Measurements from ENCODE around the gene NDOR1. TPM values are rescaled to one million over a fixed set of nuclear protein-coding genes. Genes with fewer than 3 reads are reported as not detected.

NDOR1 gene
- total RNA-seq, 3 donors from 2014 or later (not counting 1 experiment from before 2014, with no cell fraction given): 31.1 to 36.0 (median 31.9) TPM

GRCh38 chr9:137253717-137254623 lies 48.5 kb downstream of the NDOR1 start:
- H3K27me3 Mint-ChIP-seq (ENCODE audit: low read depth in 2 of 2): no peaks in the 10 kb centered on the region
- no peaks in the 10 kb centered on the region for H3K36me3 Mint-ChIP-seq
- Histone ChIP-seq H3K36me3 (ENCODE audit: control insufficient read depth, insufficient read depth, low read length) (peaks cover 7% of the 10 kb centered on the region), H3K4me1 (ENCODE audit: control insufficient read depth, insufficient read depth, low read length) (peaks cover 25% of the 10 kb centered on the region), H3K27ac (ENCODE audit: low read length) (no peak overlapping the region), H3K9me3 (ENCODE audit: control insufficient read depth, insufficient read depth, low read length) (no peaks in the 10 kb centered on the region), H3K27me3 (ENCODE audit: control insufficient read depth, insufficient read depth, low read length) (no peaks in the 10 kb centered on the region), H3K4me3 (ENCODE audit: low read length) (peak overlapping the region; percentile 85)
- peaks cover 0 to 6% of the 10 kb centered on the region in 2 donors for H3K4me1 Mint-ChIP-seq
- no peak for TF ChIP-seq CTCF (IDR thresholded peaks at IDR 0.05)
- DNase-seq: no peak
- peak overlapping the region in 1 of 2 donors; percentile 81 for H3K27ac Mint-ChIP-seq
- H3K9me3 Mint-ChIP-seq: no peaks in the 10 kb centered on the region
- H3K4me3 Mint-ChIP-seq: peak overlapping the region; percentile 86
- ATAC-seq: no peak
- intact Hi-C loops (cut with micrococcal nuclease): no loop called here
- WGBS (ENCODE audit: insufficient coverage): 93% methylated on average over 21 of the region's 21 CpGs

GRCh38 chr9:137254624-137255447 lies 49.3 kb downstream of the NDOR1 start, which contains the start of gene NELFB:
Gene NELFB (plus strand): TSS chr9:137255327.
- Histone ChIP-seq H3K4me1 (ENCODE audit: control insufficient read depth, insufficient read depth, low read length) (peaks cover 25% of the 10 kb centered on the region), H3K9me3 (ENCODE audit: control insufficient read depth, insufficient read depth, low read length) (no peaks in the 10 kb centered on the region), H3K27ac (ENCODE audit: low read length) (no peak within 1 kb of the TSS), H3K27me3 (ENCODE audit: control insufficient read depth, insufficient read depth, low read length) (no peaks in the 10 kb centered on the region), H3K4me3 (ENCODE audit: low read length) (peak within 1 kb of the TSS; percentile 85), H3K36me3 (ENCODE audit: control insufficient read depth, insufficient read depth, low read length) (peaks cover 11% of the 10 kb centered on the region)
- Mint-ChIP-seq H3K4me3 (peak within 1 kb of the TSS; percentile 88), H3K36me3 (no peaks in the 10 kb centered on the region), H3K9me3 (no peaks in the 10 kb centered on the region), H3K27me3 (ENCODE audit: low read depth in 2 of 2) (no peaks in the 10 kb centered on the region), H3K27ac (peak within 1 kb of the TSS; percentile 36 to 81), H3K4me1 (peaks cover 0 to 6% of the 10 kb centered on the region in 2 donors)
- WGBS (ENCODE audit: insufficient coverage): 4% methylated on average over 105 of the region's 105 CpGs
- TF ChIP-seq CTCF (IDR thresholded peaks at IDR 0.05): no peak
- intact Hi-C loops (cut with micrococcal nuclease): loop anchor here (1.0 kb wide), 2 partner anchors 14 to 32 kb away; partner anchors contain the start of gene TUBB4B
- DNase-seq: peak; percentile 95 to 99
- peak; percentile 93 to 96 (median 94) for ATAC-seq

GRCh38 chr9:137255448-137256114 lies 50.1 kb downstream of the NDOR1 start:
- peak overlapping the region; percentile 65 for H3K4me3 ChIP-seq (ENCODE audit: low read length)
- H3K9me3 ChIP-seq (ENCODE audit: control insufficient read depth, insufficient read depth, low read length): no peaks in the 10 kb centered on the region
- H3K9me3 Mint-ChIP-seq: no peaks in the 10 kb centered on the region
- ATAC-seq (no peak), DNase-seq (no peak)
- H3K27ac ChIP-seq (ENCODE audit: low read length): no peak overlapping the region
- H3K4me1 Mint-ChIP-seq: peaks cover 0 to 6% of the 10 kb centered on the region in 2 donors
- intact Hi-C loops (cut with micrococcal nuclease): loop anchor here (1.0 kb wide), 2 partner anchors 14 to 32 kb away; partner anchors contain the start of gene TUBB4B
- peaks cover 11% of the 10 kb centered on the region for H3K36me3 ChIP-seq (ENCODE audit: control insufficient read depth, insufficient read depth, low read length)
- H3K27me3 ChIP-seq (ENCODE audit: control insufficient read depth, insufficient read depth, low read length): no peaks in the 10 kb centered on the region
- peak overlapping the region; percentile 88 for H3K4me3 Mint-ChIP-seq
- no peaks in the 10 kb centered on the region for H3K36me3 Mint-ChIP-seq
- H3K27ac Mint-ChIP-seq: peak overlapping the region; percentile 36 to 81
- 3% methylated on average over 51 of the region's 51 CpGs for WGBS (ENCODE audit: insufficient coverage)
- no peaks in the 10 kb centered on the region for H3K27me3 Mint-ChIP-seq (ENCODE audit: low read depth in 2 of 2)
- H3K4me1 ChIP-seq (ENCODE audit: control insufficient read depth, insufficient read depth, low read length): peaks cover 25% of the 10 kb centered on the region
- TF ChIP-seq CTCF (IDR thresholded peaks at IDR 0.05): no peak
